GM12878 (cell line): ENCODE results near the gene HEPHL1. TPM values are rescaled to one million over a fixed set of nuclear protein-coding genes. Genes with fewer than 3 reads are reported as not detected.
"Not testable (repeated sequence)": the region's sequence is repeated elsewhere in the genome, so short reads cannot be mapped to it uniquely, and the experiment has no call there.

ENCODE experiments used
- ATAC-seq: fragments of 200-7000 bp; cut with Tn5 transposase; 3 replicates; pipeline ENCODE4 v1.9.1; 2020; ENCODE audit warnings: mild to moderate bottlenecking, moderate library complexity
- BruUV-seq: library from RNA; stranded (reverse); fragments of 400-500 nt; replicated peaks from 2 replicates; lab custom pipeline; 2021; lab: Mats Ljungman, UMichigan
- CTCF ChIA-PET: fragments of 300-600 bp; sonication (Branson Sonifier 250); formaldehyde crosslinking; extraction: SDS; loops from one replicate; lab custom pipeline; 2021; ENCODE audit warnings: inconsistent platforms; lab: Yijun Ruan, JAX
- POLR2A ChIA-PET: fragments of 350-600 bp; formaldehyde crosslinking; extraction: SDS; loops from one replicate; lab custom pipeline; 2021; ENCODE audit warnings: inconsistent platforms; lab: Charles Lee
- RAD21 ChIA-PET: fragments of 300-600 bp; sonication (Branson Sonifier 250); formaldehyde crosslinking; loops from one replicate; lab custom pipeline; 2023; ENCODE audit warnings: antibody characterized with exemption; ENCODE audit not compliant: unreplicated experiment; lab: Charles Lee
- SMC1A ChIA-PET: fragments of 300-600 bp; sonication (Branson Sonifier 250); formaldehyde crosslinking; loops from one replicate; lab custom pipeline; 2023; ENCODE audit not compliant: unreplicated experiment, uncharacterized antibody; lab: Charles Lee
- DNase-seq: peaks from one replicate; pipeline ENCODE4 v3.0.0-alpha.2; 2011; ENCODE audit warnings: low read depth, low spot score
- FAIRE-seq: peaks from 3 replicates; lab custom pipeline; 2011; peaks lifted over from hg19 to GRCh38; lab: Jason Lieb, UNC
- H2AFZ ChIP-seq: 2 replicates; pipeline ENCODE4 v1.6.0; 2011; ENCODE audit warnings: low read depth, low read length, control low read depth; ENCODE audit not compliant: control insufficient read depth
- H3K27ac ChIP-seq: 2 replicates; pipeline ENCODE4 v1.5.1; 2011; ENCODE audit warnings: control low read depth; ENCODE audit not compliant: control insufficient read depth, insufficient read depth
- H3K27me3 ChIP-seq, 2 experiments: replicated peaks in 1 of 2; 2 replicates each; pipeline versions ENCODE4 v1.6.0 to v1.6.1; 2011; ENCODE audit warnings: low read length in 1 of 2; ENCODE audit not compliant: control insufficient read depth in 2 of 2, insufficient read depth in 2 of 2
- H3K36me3 ChIP-seq, 2 experiments: 2 replicates each; pipeline ENCODE4 v1.5.1; 2011; ENCODE audit warnings: low read length in 1 of 2; ENCODE audit not compliant: control insufficient read depth in 2 of 2, insufficient read depth in 2 of 2
- H3K4me1 ChIP-seq: 2 replicates; pipeline ENCODE4 v1.6.1; 2011; ENCODE audit warnings: mild to moderate bottlenecking, low read length, moderate library complexity, mixed read lengths; ENCODE audit not compliant: control insufficient read depth, insufficient read depth
- H3K4me2 ChIP-seq: 2 replicates; pipeline ENCODE4 v1.6.0; 2011; ENCODE audit warnings: control low read depth; ENCODE audit not compliant: control insufficient read depth, insufficient read depth
- H3K4me3 ChIP-seq: fragments of 200-600 bp; sonication (generic); 2 replicates; pipeline ENCODE4 v1.5.1; 2016
- H3K79me2 ChIP-seq: 2 replicates; pipeline ENCODE4 v1.6.0; 2011; ENCODE audit warnings: low read length; ENCODE audit not compliant: control insufficient read depth, insufficient read depth
- H3K9ac ChIP-seq: 2 replicates; pipeline ENCODE4 v1.8.0; 2011; ENCODE audit warnings: low read length, control low read depth, mixed read lengths; ENCODE audit not compliant: control insufficient read depth, insufficient read depth
- H3K9me3 ChIP-seq: replicated peaks from 3 replicates; pipeline ENCODE4 v1.5.1; 2011; ENCODE audit warnings: mild to moderate bottlenecking, low read length; ENCODE audit not compliant: control insufficient read depth, insufficient read depth
- H4K20me1 ChIP-seq: 2 replicates; pipeline ENCODE4 v1.6.0; 2011; ENCODE audit not compliant: control insufficient read depth, insufficient read depth
- CBX5 ChIP-seq: sonication (generic); IDR thresholded peaks from 2 replicates; pipeline ENCODE4 v1.6.1; 2016; ENCODE audit warnings: low read depth, moderate library complexity, mild to moderate bottlenecking, inconsistent platforms
- DPF2 ChIP-seq: fragments of 450-650 bp; IDR thresholded peaks from 2 replicates; pipeline ENCODE4 v1.6.1; 2017; ENCODE audit warnings: mild to moderate bottlenecking
- YY1 ChIP-seq: IDR thresholded peaks from 2 replicates; pipeline ENCODE4 v1.6.1; 2011; ENCODE audit warnings: low read depth, mild to moderate bottlenecking, low read length
- WGBS: methylation state at CpG from one replicate; pipeline ENCODE4 v1.1.6; 2016; ENCODE audit warnings: low lambda C conversion rate; ENCODE audit not compliant: insufficient replicate concordance, insufficient coverage; ENCODE audit errors: missing lambda C conversion rate; 5-methylcytosine and 5-hydroxymethylcytosine counted together
- in situ Hi-C: fragments of 300-500 bp; cut with MboI; formaldehyde crosslinking; loops from 9 replicates; pipeline ENCODE4 v1.14.3; 2018; ENCODE audit warnings: mixed read lengths
- intact Hi-C: fragments of 100-400 bp; cut with micrococcal nuclease; formaldehyde crosslinking; loops from one replicate; pipeline ENCODE4 v1.14.2; 2022; ENCODE audit not compliant: unreplicated experiment
- polyA plus RNA-seq, 11 experiments: library from polyadenylated mRNA; depleted of rRNA in 4 of 11; unstranded in 6 of 11; stranded (reverse) in 5 of 11; fragments of >200 nt; fragmentation: Nextera tagmentation in 4 of 11; fragmentation: Illumina TruSeq in 1 of 11; extraction: Ambion mirVana in 4 of 11; extraction: Trizol in 1 of 11; gene quantifications; 1 replicate in 1 of 11; 2 replicates in 10 of 11; pipeline versions ENCODE4 v1.2.1 to v1.2.3, GENCODE V29; 2011 to 2016; ENCODE audit warnings: inconsistent platforms in 2 of 11, missing spikeins in 2 of 11, low read depth in 1 of 11
- total RNA-seq, 4 experiments: library from RNA; depleted of rRNA in 3 of 4; stranded (reverse); fragments of >200 nt in 3 of 4; fragmentation: Illumina TruSeq in 1 of 4; extraction: Trizol in 1 of 4; gene quantifications; 2 replicates each; pipeline versions ENCODE4 v1.2.1 to v1.2.3, GENCODE V29; 2013 to 2021

The HEPHL1 gene
- total and polyA plus RNA-seq, 10 of the 15 experiments (the other 5 are each of a cell fraction or from before 2014, with no cell fraction given): 0.02 to 0.08 (median 0.05) TPM; not detected in 6

DNA sequence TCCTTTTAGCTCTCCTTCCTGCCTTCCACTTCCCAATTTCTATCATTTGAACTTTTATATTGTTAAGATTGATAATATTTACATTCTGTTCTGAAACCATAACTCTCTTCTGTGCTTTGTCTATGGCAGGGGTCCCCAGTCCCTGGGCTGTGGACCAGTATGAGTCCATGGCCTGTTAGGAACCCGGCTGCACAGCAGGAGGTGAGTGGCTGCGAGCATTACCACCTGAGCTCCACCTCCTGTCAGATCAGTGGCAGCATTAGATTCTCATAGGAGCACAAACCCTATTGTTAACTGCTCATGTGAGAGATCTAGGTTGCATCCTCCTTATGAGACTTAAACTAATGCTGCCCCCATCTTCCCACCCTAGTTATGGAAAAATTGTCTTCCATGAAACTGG, 48.4 kb upstream of the HEPHL1 start (continued):
- no peak for TF ChIP-seq YY1
- TF ChIP-seq, all 136 proteins: peak for 0

DNA sequence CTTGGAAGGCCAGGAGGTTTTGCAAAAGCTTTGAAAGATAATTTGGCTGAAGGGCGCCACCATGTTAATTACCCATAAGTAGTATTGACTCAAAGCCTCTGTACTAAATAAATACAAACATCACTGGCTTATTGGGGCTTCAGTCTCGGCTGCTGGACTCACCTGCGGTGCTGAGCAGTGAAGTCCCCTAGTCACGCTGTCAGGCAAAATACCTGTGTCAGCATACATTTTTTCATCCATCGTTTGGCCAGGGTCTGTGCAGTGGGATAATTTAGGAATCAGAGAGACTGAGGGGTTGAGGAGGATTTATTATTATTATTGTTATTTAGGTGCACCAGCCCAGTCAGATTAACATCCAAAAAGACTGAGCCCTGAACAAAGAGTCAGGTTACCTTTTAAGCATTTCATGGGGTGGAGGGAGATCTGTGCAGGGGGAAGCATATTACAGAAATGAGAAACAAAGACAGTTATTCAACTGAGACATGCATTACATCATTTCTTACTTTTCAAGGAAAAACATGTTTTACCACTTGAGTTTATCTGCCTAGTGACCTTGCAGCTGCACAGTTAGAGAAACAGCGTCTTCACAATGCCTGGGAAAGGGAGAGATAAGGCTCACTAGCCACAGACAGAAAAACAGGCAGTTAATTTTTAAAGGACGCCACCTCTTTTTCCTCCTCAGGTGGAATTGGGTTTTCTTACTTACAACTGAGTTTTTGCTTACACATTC, 47.7 kb upstream of the HEPHL1 start:
- FAIRE-seq, POLR2A ChIA-PET, RAD21 ChIA-PET, DNase-seq, H3K36me3 ChIP-seq, H3K79me2 ChIP-seq, ATAC-seq, intact Hi-C loops, H2AFZ ChIP-seq, H3K9me3 ChIP-seq, CTCF ChIA-PET, in situ Hi-C loops, H3K27ac ChIP-seq, H3K9ac ChIP-seq, H3K4me2 ChIP-seq, H3K4me1 ChIP-seq, H3K4me3 ChIP-seq, SMC1A ChIA-PET, BruUV-seq, H4K20me1 ChIP-seq, H3K27me3 ChIP-seq: not testable (repeated sequence)
- WGBS: 32% methylated on average over 7 of the region's 7 CpGs

DNA sequence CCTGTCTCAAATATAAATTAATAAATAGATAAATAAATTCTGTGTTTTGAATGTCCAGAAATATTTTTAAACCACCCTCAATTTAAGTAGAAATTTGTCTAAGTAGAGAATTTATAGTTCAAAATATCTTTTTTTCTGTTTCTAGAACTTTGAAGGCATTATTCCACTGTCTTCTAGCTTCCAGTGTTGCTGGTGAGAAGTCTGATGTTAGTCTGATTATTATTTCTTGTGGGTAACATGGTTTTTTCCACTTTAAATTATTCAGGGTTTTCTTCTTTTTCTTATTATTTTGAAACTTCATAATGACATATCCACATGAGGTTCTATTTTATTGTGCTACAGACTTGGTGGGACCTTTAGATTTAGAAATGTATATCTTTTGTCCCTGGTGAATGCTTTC, 46.4 kb upstream of the HEPHL1 start:
- RAD21 ChIA-PET: no interaction called here
- H3K79me2 ChIP-seq: no peaks in the 10 kb centered on the region
- BruUV-seq: no TSS peak
- H3K4me1 ChIP-seq: no peaks in the 10 kb centered on the region
- CTCF ChIA-PET: no interaction called here
- H3K9ac ChIP-seq: no peak overlapping the region
- FAIRE-seq (no peak), DNase-seq (no peak), ATAC-seq (no peak)
- SMC1A ChIA-PET: no interaction called here
- no peak overlapping the region for H2AFZ ChIP-seq
- H3K4me2 ChIP-seq: no peak overlapping the region
- H3K9me3 ChIP-seq: no peaks in the 10 kb centered on the region
- TF ChIP-seq DPF2: no peak
- TF ChIP-seq CBX5: 0 out of 2 replicates have a peak, but pooled peaks have one; percentile 51
- no peaks in the 10 kb centered on the region for H3K36me3 ChIP-seq
- in situ Hi-C loops: no loop called here
- POLR2A ChIA-PET: no interaction called here
- intact Hi-C loops: no loop called here
- no peak overlapping the region for H3K27ac ChIP-seq
- H3K4me3 ChIP-seq: no peak overlapping the region
- H4K20me1 ChIP-seq: no peaks in the 10 kb centered on the region
- no peaks in the 10 kb centered on the region for H3K27me3 ChIP-seq

DNA sequence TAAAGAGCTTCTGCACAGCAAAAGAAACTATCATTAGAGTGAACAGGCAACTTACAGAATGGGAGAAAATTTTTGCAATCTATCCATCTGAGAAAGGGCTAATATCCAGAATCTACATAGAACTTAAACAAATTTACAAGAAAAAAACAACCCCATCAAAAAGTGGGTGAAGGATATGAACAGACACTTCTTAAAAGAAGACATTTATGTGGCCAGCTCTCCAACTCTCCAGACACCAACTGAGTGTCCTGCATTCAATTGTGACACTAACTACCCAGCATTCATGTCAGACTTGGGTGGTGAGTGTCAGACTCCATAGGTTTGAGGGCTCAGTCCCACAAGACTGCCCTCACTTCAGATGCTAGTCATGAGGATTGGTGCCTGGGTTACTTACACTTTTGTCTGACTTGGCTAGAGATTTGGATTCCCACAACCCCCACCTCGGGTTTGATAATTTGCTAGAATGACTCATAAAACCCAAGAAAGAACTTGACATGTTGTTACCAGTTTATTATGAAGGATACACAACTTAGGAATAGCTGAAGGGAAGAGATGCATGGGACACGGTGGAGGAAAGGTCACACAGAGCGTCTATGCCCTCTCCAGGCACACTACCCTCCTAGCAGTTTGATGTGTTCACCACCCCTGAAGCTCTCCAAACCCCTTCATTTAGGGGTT, 44.4 kb upstream of the HEPHL1 start:
- POLR2A ChIA-PET, in situ Hi-C loops, H3K27me3 ChIP-seq, H3K36me3 ChIP-seq, DNase-seq, ATAC-seq, BruUV-seq, H3K9ac ChIP-seq, H2AFZ ChIP-seq, H3K27ac ChIP-seq, FAIRE-seq, CTCF ChIA-PET, RAD21 ChIA-PET, H4K20me1 ChIP-seq, H3K4me3 ChIP-seq, SMC1A ChIA-PET, H3K9me3 ChIP-seq, H3K79me2 ChIP-seq, H3K4me1 ChIP-seq, intact Hi-C loops, H3K4me2 ChIP-seq: not testable (repeated sequence)
- 16% methylated on average over 3 of the region's 3 CpGs for WGBS
